ENCODE results near the gene BSG.

- TF ChIP-seq ZNF699 (CRISPR knock-in tag; IDR thresholded peaks at IDR 0.05; ENCODE audit: insufficient replicate concordance) (no peak), YY1 (IDR thresholded peaks at IDR 0.05; ENCODE audit: borderline replicate concordance in 1 of 3, control insufficient read depth in 1 of 3, extremely low read depth in 1 of 3, insufficient read depth in 3 of 3, insufficient read length in 1 of 3, insufficient replicate concordance in 2 of 3, low read depth in 1 of 3, low read length in 2 of 3) (no peak), POLR2A (conservative IDR thresholded peaks at IDR 0.05) (no peak), ZZZ3 (IDR thresholded peaks at IDR 0.05) (no peak), DLX4 (CRISPR knock-in tag; IDR thresholded peaks at IDR 0.05) (no peak), NRF1 (conservative IDR thresholded peaks at IDR 0.05 in 1 of 2, IDR thresholded peaks at IDR 0.05 in 1 of 2) (no peak), SRSF3 (IDR thresholded peaks at IDR 0.05; ENCODE audit: insufficient read depth, low read length) (no peak), MAFG (tag; conservative IDR thresholded peaks at IDR 0.05) (no peak), CTCF (IDR thresholded peaks at IDR 0.05 in 2 of 3, conservative IDR thresholded peaks at IDR 0.05 in 1 of 3; ENCODE audit: insufficient read depth in 2 of 3, low read depth in 1 of 3, low read length in 3 of 3) (no peak), PKNOX1 (IDR thresholded peaks at IDR 0.05) (no peak)
Observed at GRCh38 chr19:588741-589692, 16.6 kb downstream of the BSG start.
